HepG2 (cell line): Measurements from ENCODE around the gene ZNF440. TPM values are rescaled to one million over a fixed set of nuclear protein-coding genes. Genes with fewer than 3 reads are reported as not detected.

Experiments used
- ATAC-seq: fragments of 200-7000 bp; cut with Tn5 transposase; 3 replicates; pipeline ENCODE4 v1.9.1; 2020; ENCODE audit warnings: mild to moderate bottlenecking, moderate library complexity
- BruUV-seq: library from RNA; stranded (reverse); fragments of 400-500 nt; replicated peaks from 2 replicates; lab custom pipeline; 2021; lab: Mats Ljungman, UMichigan
- CTCF ChIA-PET: fragments of 300-600 bp; formaldehyde crosslinking; extraction: SDS; loops from one replicate; lab custom pipeline; 2021; ENCODE audit warnings: low total read pairs, inconsistent platforms, low intra/inter-chr PET ratio; lab: Yijun Ruan, JAX
- POLR2A ChIA-PET: fragments of 350-600 bp; sonication (Branson Sonifier 250); formaldehyde crosslinking; loops from one replicate; lab custom pipeline; 2020; ENCODE audit warnings: antibody characterized with exemption, inconsistent platforms; lab: Yijun Ruan, JAX
- DNase-seq: peaks from one replicate; pipeline ENCODE4 v3.0.0-alpha.2; 2015; ENCODE audit warnings: low spot score
- FAIRE-seq: peaks from 3 replicates; lab custom pipeline; 2011; peaks lifted over from hg19 to GRCh38; lab: Jason Lieb, UNC
- H2AFZ ChIP-seq: one replicate; pipeline ENCODE4 v1.6.1; 2011; ENCODE audit warnings: low read length, inconsistent platforms
- H3K27ac ChIP-seq: fragments of 300-600 bp; 3 replicates; pipeline ENCODE4 v1.8.0; 2011; ENCODE audit warnings: mixed run types, mild to moderate bottlenecking, mixed read lengths, low read length, inconsistent platforms; ENCODE audit not compliant: insufficient read depth; ENCODE audit errors: extremely low read length
- H3K27me3 ChIP-seq, 2 experiments: fragments of 200-600 bp in 1 of 2; 2 replicates in 1 of 2; 3 replicates in 1 of 2; pipeline versions ENCODE4 v1.6.0 to v1.8.0; 2011; ENCODE audit warnings: low read length in 2 of 2, mild to moderate bottlenecking in 2 of 2, moderate library complexity in 2 of 2, inconsistent platforms in 1 of 2; ENCODE audit not compliant: insufficient read depth in 2 of 2, control insufficient read depth in 1 of 2
- H3K36me3 ChIP-seq, 2 experiments: fragments of 200-600 bp in 1 of 2; replicated peaks in 1 of 2; 2 replicates in 1 of 2; 3 replicates in 1 of 2; pipeline versions ENCODE4 v1.5.1 to v1.8.0; 2011; ENCODE audit warnings: low read length in 2 of 2, inconsistent platforms in 1 of 2; ENCODE audit not compliant: insufficient read depth in 2 of 2, control insufficient read depth in 1 of 2
- H3K4me1 ChIP-seq: 2 replicates; pipeline ENCODE4 v1.5.1; 2012; ENCODE audit warnings: low read length, inconsistent platforms; ENCODE audit not compliant: insufficient read depth
- H3K4me2 ChIP-seq: 2 replicates; pipeline ENCODE4 v1.6.0; 2011; ENCODE audit warnings: low read depth, low read length, inconsistent platforms
- H3K4me3 ChIP-seq, 3 experiments: fragments of 200-600 bp in 1 of 3; sonication (generic), shearing (Covaris generic) in 1 of 3; replicated peaks in 1 of 3; 2 replicates each; pipeline ENCODE4 v1.5.1; 2011 to 2016; ENCODE audit warnings: low read length in 3 of 3, inconsistent platforms in 2 of 3, low read depth in 2 of 3, mild to moderate bottlenecking in 2 of 3, control low read depth in 1 of 3, mixed read lengths in 1 of 3; ENCODE audit not compliant: insufficient read depth in 1 of 3
- H3K79me2 ChIP-seq: one replicate; pipeline ENCODE4 v1.6.1; 2011; ENCODE audit warnings: low read length, inconsistent platforms; ENCODE audit not compliant: insufficient read depth
- H3K9ac ChIP-seq: 2 replicates; pipeline ENCODE4 v1.6.0; 2011; ENCODE audit warnings: mild to moderate bottlenecking, low read depth, low read length, inconsistent platforms; ENCODE audit not compliant: insufficient read depth
- H3K9me3 ChIP-seq: 2 replicates; pipeline ENCODE4 v1.5.1; 2012; ENCODE audit warnings: mild to moderate bottlenecking, low read length
- H4K20me1 ChIP-seq: 2 replicates; pipeline ENCODE4 v1.6.0; 2011; ENCODE audit warnings: inconsistent platforms, mild to moderate bottlenecking, low read length, moderate library complexity; ENCODE audit not compliant: insufficient read depth
- CHD4 ChIP-seq: fragments of 200-600 bp; sonication (generic); IDR thresholded peaks from 2 replicates; pipeline ENCODE4 v1.7.0; 2017; ENCODE audit warnings: mild to moderate bottlenecking, low read length, borderline replicate concordance
- ELK4 ChIP-seq: sonication (generic); formaldehyde crosslinking; IDR thresholded peaks from 2 replicates; pipeline ENCODE4 v1.9.0; 2021; ENCODE audit warnings: missing genetic modification reagents, borderline replicate concordance
- HNRNPH1 ChIP-seq: fragments of 200-400 bp; formaldehyde crosslinking; optimal IDR thresholded peaks from 2 replicates; pipeline ENCODE3; 2017; ENCODE audit warnings: mild to moderate bottlenecking, low read depth, low read length
- MED13 ChIP-seq: sonication (generic); formaldehyde crosslinking; IDR thresholded peaks from 2 replicates; pipeline ENCODE4 v1.5.0; 2020; ENCODE audit warnings: missing genetic modification reagents
- MXI1 ChIP-seq: IDR thresholded peaks from 3 replicates; pipeline ENCODE4 v1.6.1; 2012; ENCODE audit warnings: low read depth, low read length, inconsistent platforms, borderline replicate concordance
- STAT6 ChIP-seq: sonication (generic); formaldehyde crosslinking; IDR thresholded peaks from 2 replicates; pipeline ENCODE4 v1.4.0; 2020; ENCODE audit warnings: missing genetic modification reagents, mild to moderate bottlenecking, borderline replicate concordance
- TBL1XR1 ChIP-seq: fragments of 150-350 bp; IDR thresholded peaks from 2 replicates; pipeline ENCODE4 v1.6.1; 2014; ENCODE audit warnings: borderline replicate concordance, low read length; ENCODE audit not compliant: partially characterized antibody
- TBP ChIP-seq: sonication (generic); formaldehyde crosslinking; IDR thresholded peaks from 2 replicates; pipeline ENCODE4 v1.5.0; 2020; ENCODE audit warnings: missing genetic modification reagents
- THAP9 ChIP-seq: sonication (generic); formaldehyde crosslinking; IDR thresholded peaks from 2 replicates; pipeline ENCODE4; 2020; ENCODE audit warnings: missing genetic modification reagents, mild to moderate bottlenecking, borderline replicate concordance
- ZNF547 ChIP-seq: sonication (generic); formaldehyde crosslinking; IDR thresholded peaks from 2 replicates; pipeline ENCODE4 v1.5.1; 2020; ENCODE audit warnings: mild to moderate bottlenecking, missing genetic modification reagents
- ZNF710 ChIP-seq: sonication (generic); formaldehyde crosslinking; IDR thresholded peaks from 2 replicates; pipeline ENCODE4 v1.5.0; 2020; ENCODE audit warnings: mild to moderate bottlenecking, missing genetic modification reagents, borderline replicate concordance
- ZNF839 ChIP-seq: sonication (generic); formaldehyde crosslinking; IDR thresholded peaks from 2 replicates; pipeline ENCODE4 v1.4.0; 2020; ENCODE audit warnings: missing genetic modification reagents, mild to moderate bottlenecking, borderline replicate concordance
- WGBS: methylation state at CpG from one replicate; pipeline ENCODE4 v1.1.6; 2017; ENCODE audit warnings: low lambda C conversion rate; 5-methylcytosine and 5-hydroxymethylcytosine counted together
- in situ Hi-C: cut with HindIII; loops from 2 replicates; pipeline ENCODE4 v1.10.0; 2017; ENCODE audit warnings: low pct_unique_long_range_greater_than_20kb; ENCODE audit not compliant: extremely low pct_ligation_motif_present
- intact Hi-C: fragments of 100-400 bp; cut with micrococcal nuclease; formaldehyde crosslinking; loops from one replicate; pipeline ENCODE4 v1.10.0; 2022; ENCODE audit not compliant: unreplicated experiment
- polyA plus RNA-seq, 8 experiments: library from polyadenylated mRNA; depleted of rRNA in 3 of 8; stranded (reverse) in 7 of 8; unstranded in 1 of 8; fragments of >200 nt; fragmentation: Illumina TruSeq in 4 of 8; extraction: Trizol in 4 of 8; gene quantifications; 2 replicates each; pipeline versions ENCODE4 v1.2.1 to v1.2.3, GENCODE V29; 2011 to 2016; ENCODE audit warnings: low read depth in 4 of 8, missing spikeins in 1 of 8, mixed read lengths in 1 of 8; ENCODE audit not compliant: insufficient read depth in 1 of 8
- total RNA-seq, 5 experiments: library from RNA; depleted of rRNA; stranded (reverse); fragments of >200 nt; fragmentation: Illumina TruSeq; extraction: Trizol; gene quantifications; 2 replicates each; pipeline ENCODE4 v1.2.3, GENCODE V29; 2016; ENCODE audit warnings: low read depth in 1 of 5

ZNF440 gene
- total and polyA plus RNA-seq, 2 of the 13 experiments (the other 11 are each of a cell fraction or from before 2014, with no cell fraction given): 2.7 to 12.4 TPM

DNA sequence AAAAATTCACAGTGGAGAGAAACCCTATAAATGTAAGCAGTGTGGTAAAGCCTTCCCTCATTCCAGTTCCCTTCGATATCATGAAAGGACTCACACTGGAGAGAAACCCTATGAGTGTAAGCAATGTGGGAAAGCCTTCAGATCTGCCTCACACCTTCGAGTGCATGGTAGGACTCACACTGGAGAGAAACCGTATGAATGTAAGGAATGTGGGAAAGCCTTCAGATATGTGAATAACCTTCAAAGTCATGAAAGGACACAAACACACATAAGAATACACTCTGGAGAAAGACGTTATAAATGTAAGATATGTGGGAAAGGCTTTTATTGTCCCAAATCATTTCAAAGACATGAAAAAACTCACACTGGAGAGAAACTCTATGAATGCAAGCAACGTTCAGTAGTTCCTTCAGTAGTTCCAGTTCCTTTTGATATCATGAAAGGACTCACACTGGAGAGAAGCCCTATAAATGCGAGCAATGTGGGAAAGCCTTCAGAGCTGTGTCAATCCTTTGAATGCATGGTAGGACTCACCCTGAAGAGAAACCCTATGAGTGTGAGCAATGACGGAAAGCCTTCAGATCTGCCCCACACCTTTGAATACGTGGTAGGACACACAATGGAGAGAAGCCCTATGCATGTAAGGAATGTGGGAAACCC lies 18.3 kb downstream of the ZNF440 start (continued):
- TF ChIP-seq ZNF839 (CRISPR knock-in tag) (no peak), ELK4 (CRISPR knock-in tag) (no peak), HNRNPH1 (no peak), TBL1XR1 (no peak), MXI1 (no peak), ZNF710 (CRISPR knock-in tag) (no peak), MED13 (CRISPR knock-in tag) (no peak), TBP (no peak)

DNA sequence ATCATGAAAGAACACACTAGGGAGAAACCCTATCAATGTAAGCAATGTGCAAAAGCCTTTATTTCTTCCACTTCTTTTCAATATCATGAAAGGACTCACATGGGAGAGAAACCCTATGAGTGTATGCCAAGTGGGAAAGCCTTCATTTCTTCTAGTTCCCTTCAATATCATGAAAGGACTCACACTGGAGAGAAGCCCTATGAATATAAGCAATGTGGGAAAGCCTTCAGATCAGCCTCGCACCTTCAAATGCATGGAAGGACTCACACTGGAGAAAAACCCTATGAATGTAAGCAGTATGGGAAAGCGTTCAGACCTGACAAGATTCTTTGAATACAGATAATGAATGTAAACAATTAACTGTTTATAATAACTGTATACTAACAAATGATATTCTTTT lies 19.5 kb downstream of the ZNF440 start:
- WGBS: 95% methylated on average over 2 of the region's 2 CpGs

More for the DNA sequence above, 19.5 kb downstream of the ZNF440 start:
- ChIA-PET CTCF (no interaction called here), POLR2A (no interaction called here)
- Histone ChIP-seq H3K4me2 (no peak overlapping the region), H3K4me1 (no peaks in the 10 kb centered on the region), H3K36me3 (peaks cover 3 to 24% of the 10 kb centered on the region in 2 experiments), H3K4me3 (no peak overlapping the region), H4K20me1 (no peaks in the 10 kb centered on the region), H3K27me3 (no peaks in the 10 kb centered on the region), H3K79me2 (no peaks in the 10 kb centered on the region), H3K9me3 (no peaks in the 10 kb centered on the region), H3K9ac (no peak overlapping the region)
- intact Hi-C loops: no loop called here
- no peak for FAIRE-seq
- in situ Hi-C loops: no loop called here
- no peak for ATAC-seq
- BruUV-seq: no TSS peak
- TF ChIP-seq ZNF547 (CRISPR knock-in tag) (no peak), STAT6 (CRISPR knock-in tag) (no peak), THAP9 (no peak), CHD4 (no peak)
- TF ChIP-seq, all 625 proteins: peak for 0
- DNase-seq: no peak
- Histone ChIP-seq H2AFZ (no peak overlapping the region), H3K27ac (no peak overlapping the region)
